Activated CD4-positive, alpha-beta memory T cell treated with anti-CD3 and anti-CD28 coated beads for 36 hours (primary cell): ENCODE data around the gene STK39. TPM values are rescaled to one million over a fixed set of nuclear protein-coding genes. Genes with fewer than 3 reads are reported as not detected.

Experiments
- CTCF ChIA-PET: fragments of 350-600 bp; sonication (Branson Sonifier 250); formaldehyde crosslinking; loops from one replicate; lab custom pipeline; 2021; ENCODE audit warnings: antibody characterized with exemption, inconsistent platforms; lab: Charles Lee
- POLR2A ChIA-PET: fragments of 350-600 bp; sonication (Branson Sonifier 250); formaldehyde crosslinking; loops from one replicate; lab custom pipeline; 2021; ENCODE audit warnings: antibody characterized with exemption; lab: Charles Lee
- DNase-seq: peaks from one replicate; pipeline ENCODE4 v3.0.0-alpha.2; 2020
- H3K27ac Mint-ChIP-seq: one replicate; pipeline ENCODE4 v1.8.0; 2021; ENCODE audit warnings: mixed read lengths
- H3K27me3 Mint-ChIP-seq: one replicate; pipeline ENCODE4 v1.8.0; 2021; ENCODE audit warnings: mixed read lengths
- H3K36me3 Mint-ChIP-seq: one replicate; pipeline ENCODE4 v1.8.0; 2021; ENCODE audit warnings: mixed read lengths
- H3K4me1 Mint-ChIP-seq: one replicate; pipeline ENCODE4 v1.8.0; 2021; ENCODE audit warnings: low read depth, mixed read lengths
- H3K4me3 Mint-ChIP-seq: one replicate; pipeline ENCODE4 v1.8.0; 2021; ENCODE audit warnings: mild to moderate bottlenecking, mixed read lengths
- H3K9me3 Mint-ChIP-seq: one replicate; pipeline ENCODE4 v1.8.0; 2021; ENCODE audit warnings: mixed read lengths
- intact Hi-C: fragments of 100-400 bp; cut with micrococcal nuclease; formaldehyde crosslinking; loops from one replicate; pipeline ENCODE4 v1.15.1; 2023
- total RNA-seq, 2 experiments: library from RNA; stranded (reverse); gene quantifications; one replicate each; pipeline ENCODE4 v1.2.3, GENCODE V29; 2021

The STK39 gene
- total RNA-seq, 2 experiments from 2014 or later, result 53.8 to 55.4 TPM

DNA sequence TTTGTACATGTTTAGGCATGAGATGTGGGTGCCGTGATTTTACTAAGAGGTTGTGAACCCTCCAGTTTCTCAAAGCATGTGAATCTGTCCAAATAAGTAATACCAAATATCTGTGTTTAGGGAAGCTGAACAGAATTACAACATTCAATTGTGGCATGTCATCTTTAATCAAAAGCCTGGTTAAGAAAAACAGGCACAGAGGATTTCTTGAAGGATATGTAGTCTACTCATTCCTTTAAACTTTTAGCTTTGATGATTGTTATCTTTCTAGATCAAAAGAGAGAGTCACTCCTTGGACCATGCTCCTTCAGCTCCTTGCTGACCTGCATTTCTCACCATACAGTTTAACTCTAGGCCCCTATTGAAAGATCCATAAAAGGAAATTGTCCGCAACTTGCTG lies 296.8 kb downstream of the STK39 start:
- POLR2A ChIA-PET, result no interaction called here
- H3K36me3 Mint-ChIP-seq, result peaks cover 12% of the 10 kb centered on the region
- intact Hi-C loops, result no loop called here
- H3K4me3 Mint-ChIP-seq, result no peak overlapping the region
- H3K4me1 Mint-ChIP-seq, result no peaks in the 10 kb centered on the region
- H3K27me3 Mint-ChIP-seq, result no peaks in the 10 kb centered on the region
- H3K9me3 Mint-ChIP-seq, result peaks cover 2% of the 10 kb centered on the region
- CTCF ChIA-PET, result no interaction called here
- DNase-seq, result no peak
- H3K27ac Mint-ChIP-seq, result no peak overlapping the region

DNA sequence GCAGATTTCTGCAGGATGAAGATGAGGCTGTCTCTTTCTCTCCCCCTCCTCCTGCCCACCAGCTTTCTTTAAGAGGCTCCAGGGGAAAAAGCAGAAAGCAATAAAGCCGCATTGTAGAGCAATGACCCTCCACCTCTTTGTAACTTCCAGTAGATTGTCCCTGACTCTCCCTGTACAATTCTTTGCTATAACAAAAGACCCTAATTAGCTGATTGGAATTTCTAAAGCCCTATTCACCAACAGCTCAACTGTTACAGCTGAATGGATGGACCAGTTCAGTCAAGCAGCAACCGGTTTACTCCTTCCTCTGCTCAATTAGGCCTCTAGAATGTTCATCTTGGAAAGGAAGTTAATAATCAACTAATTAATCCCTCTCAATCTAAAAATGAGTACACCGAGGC lies 301.0 kb downstream of the STK39 start:
- H3K9me3 Mint-ChIP-seq, result peaks cover 2% of the 10 kb centered on the region
- no peak overlapping the region for H3K27ac Mint-ChIP-seq
- intact Hi-C loops, result no loop called here
- peaks cover 2% of the 10 kb centered on the region for H3K36me3 Mint-ChIP-seq
- CTCF ChIA-PET, result no interaction called here
- H3K4me3 Mint-ChIP-seq, result no peak overlapping the region
- DNase-seq, result no peak
- H3K4me1 Mint-ChIP-seq, result no peaks in the 10 kb centered on the region
- H3K27me3 Mint-ChIP-seq, result peaks cover 4% of the 10 kb centered on the region
- POLR2A ChIA-PET, result no interaction called here

DNA sequence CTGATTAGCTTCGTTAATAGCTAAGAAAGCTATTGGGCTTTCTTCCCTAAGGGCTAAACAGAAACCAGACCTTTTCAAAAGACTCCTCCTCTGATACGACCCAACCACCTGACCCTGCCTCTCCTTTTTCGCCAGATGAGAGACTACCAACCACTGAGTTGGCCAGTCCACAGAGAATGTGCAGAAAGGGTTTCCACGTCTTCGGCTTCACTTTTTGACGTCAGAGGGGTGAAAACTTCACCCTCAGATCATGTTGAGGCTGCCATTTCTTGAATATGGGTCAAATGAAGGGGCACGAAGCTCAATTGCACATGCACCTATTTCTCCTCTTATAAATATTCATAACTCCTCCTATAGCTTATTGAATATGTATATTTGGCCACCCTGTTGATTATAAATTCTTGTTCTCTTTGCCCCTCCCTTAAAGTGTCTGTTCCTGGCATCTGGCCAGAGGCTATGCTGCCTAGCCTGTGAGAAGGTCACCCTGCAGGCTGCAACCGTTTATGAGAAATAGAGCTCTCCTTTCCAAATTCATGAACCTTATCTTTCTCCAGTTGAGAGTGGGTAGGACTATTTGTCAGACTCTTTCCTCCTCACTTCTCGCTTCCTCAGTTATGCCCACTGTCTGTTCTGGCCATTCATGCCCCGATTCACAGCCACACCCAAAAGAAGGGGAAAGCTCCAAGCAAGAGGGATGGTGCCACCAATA lies 301.6 kb downstream of the STK39 start:
- no peaks in the 10 kb centered on the region for H3K36me3 Mint-ChIP-seq
- ChIA-PET POLR2A (no interaction called here), CTCF (no interaction called here)
- H3K27me3 Mint-ChIP-seq, result peaks cover 5% of the 10 kb centered on the region
- H3K9me3 Mint-ChIP-seq, result peaks cover 2% of the 10 kb centered on the region
- no peak for DNase-seq
- no peaks in the 10 kb centered on the region for H3K4me1 Mint-ChIP-seq
- H3K27ac Mint-ChIP-seq, result no peak overlapping the region
- intact Hi-C loops, result no loop called here
- no peak overlapping the region for H3K4me3 Mint-ChIP-seq

DNA sequence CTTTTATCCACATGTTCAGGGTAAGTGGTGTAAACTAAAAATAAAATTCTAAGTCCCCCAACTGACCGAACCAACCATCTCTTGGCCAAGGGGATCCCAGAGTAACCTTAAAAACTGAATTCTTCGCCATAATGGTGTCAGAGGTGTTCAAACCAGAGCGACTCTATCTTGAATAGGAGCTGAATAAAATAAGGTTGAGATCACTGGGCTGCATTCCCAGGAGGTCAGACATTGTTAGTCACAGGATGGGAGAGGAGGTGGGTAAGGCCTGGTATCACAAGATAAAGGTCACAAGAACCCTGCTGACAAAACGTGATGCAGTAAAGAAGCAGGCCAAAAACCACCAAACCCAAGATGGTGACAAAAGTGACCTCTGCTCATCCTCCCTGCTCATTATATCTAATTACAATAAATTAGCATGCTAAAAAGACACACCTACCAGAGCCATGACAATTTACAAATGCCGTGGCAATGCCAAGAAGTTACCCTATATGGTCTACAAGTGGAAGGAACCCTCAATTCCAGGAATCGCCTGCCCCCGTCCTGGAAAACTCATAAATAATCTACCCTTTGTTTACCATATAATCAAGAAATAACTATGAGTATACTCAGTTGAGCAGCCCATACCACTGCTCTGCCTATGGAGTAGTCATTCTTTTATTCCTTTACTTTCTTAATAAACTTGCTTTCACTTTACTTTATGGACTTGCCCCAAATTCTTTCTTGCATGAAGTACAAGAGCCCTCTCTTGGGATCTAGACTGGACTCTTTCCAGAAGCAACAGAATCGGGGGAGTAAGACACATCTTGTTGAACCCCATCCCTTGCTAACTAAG lies 302.4 kb downstream of the STK39 start:
- no peak overlapping the region for H3K27ac Mint-ChIP-seq
- intact Hi-C loops, result no loop called here
- no peaks in the 10 kb centered on the region for H3K9me3 Mint-ChIP-seq
- POLR2A ChIA-PET, result no interaction called here
- CTCF ChIA-PET, result no interaction called here
- DNase-seq, result no peak
- H3K4me3 Mint-ChIP-seq, result no peak overlapping the region
- no peaks in the 10 kb centered on the region for H3K36me3 Mint-ChIP-seq
- no peaks in the 10 kb centered on the region for H3K4me1 Mint-ChIP-seq
- H3K27me3 Mint-ChIP-seq, result peaks cover 5% of the 10 kb centered on the region

DNA sequence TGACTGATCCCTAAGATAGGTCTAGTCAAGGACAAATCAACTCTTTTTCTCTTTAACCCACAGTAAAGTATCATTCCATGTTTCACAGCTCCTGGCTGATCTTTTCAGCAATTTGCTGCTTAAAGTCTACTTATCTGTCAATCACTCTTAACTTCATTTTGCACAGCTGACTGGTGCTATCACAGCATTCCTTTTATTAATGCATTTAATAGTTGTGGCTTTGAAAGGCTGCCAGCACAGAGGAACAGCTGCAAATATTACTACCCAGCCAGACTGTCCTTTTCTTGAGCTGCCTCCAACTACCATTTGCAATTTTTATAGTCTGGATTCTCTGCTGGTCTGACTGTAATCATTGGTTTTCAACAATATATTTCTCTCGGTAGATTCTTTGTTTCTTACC lies 303.5 kb downstream of the STK39 start:
- Mint-ChIP-seq H3K4me1 (no peaks in the 10 kb centered on the region), H3K36me3 (no peaks in the 10 kb centered on the region), H3K27ac (no peak overlapping the region), H3K9me3 (no peaks in the 10 kb centered on the region), H3K4me3 (no peak overlapping the region), H3K27me3 (peaks cover 7% of the 10 kb centered on the region)
- POLR2A ChIA-PET, result no interaction called here
- intact Hi-C loops, result no loop called here
- no peak for DNase-seq
- CTCF ChIA-PET, result no interaction called here

DNA sequence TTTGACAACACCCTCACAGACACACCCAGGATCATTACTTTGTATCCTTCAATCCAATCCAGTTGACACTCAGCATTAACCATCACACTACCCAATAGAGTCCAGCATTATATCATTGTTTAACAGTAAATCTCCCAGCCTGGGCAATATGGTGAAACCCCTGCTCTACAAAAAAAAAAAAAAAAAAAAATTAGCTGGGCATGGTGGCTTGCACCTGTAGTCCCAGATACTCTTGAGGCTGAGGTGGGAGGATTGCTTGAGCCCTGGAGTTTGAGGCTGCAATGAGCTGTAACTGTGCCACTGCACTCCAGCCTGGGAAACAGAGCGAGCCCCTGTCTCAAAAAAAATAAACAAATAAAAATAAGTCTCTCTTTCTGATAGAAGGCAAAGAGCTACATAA lies 304.0 kb downstream of the STK39 start:
- Mint-ChIP-seq H3K36me3 (no peaks in the 10 kb centered on the region), H3K27ac (no peak overlapping the region), H3K4me1 (no peaks in the 10 kb centered on the region), H3K9me3 (no peaks in the 10 kb centered on the region), H3K27me3 (peaks cover 9% of the 10 kb centered on the region), H3K4me3 (no peak overlapping the region)
- DNase-seq, result no peak
- ChIA-PET POLR2A (no interaction called here), CTCF (no interaction called here)
- intact Hi-C loops, result no loop called here

DNA sequence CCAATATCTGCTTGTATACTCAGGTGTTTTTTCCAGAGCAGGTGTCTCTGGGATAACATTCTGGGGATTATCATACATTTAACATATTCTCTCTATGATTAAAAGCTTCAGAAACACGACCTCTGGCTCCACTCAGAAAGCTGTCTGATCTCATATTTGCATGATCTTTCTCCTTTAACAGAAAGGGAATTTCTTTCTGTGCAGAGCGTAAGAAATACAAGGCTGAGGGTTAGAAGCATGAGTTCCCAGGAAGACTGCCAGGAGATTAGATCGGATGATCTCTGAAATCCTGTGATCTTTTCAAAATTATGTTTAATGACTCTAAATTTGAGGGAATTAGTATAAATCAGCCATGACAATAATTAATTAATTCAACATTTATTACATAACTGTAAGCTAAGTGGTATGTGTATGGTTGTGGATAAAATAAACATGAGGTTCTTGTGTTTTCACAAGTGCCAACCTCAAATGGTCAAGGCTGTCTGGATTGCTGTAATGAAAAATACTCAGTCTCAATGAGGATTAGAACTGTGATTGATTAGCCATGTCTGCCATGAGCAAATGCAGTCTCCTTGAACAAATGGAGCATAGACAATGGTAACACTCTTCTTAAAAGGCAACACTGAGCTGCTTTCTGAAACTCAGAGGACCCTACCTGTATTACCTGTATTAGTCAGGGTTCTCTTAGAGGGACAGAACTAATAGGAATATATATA lies 304.9 kb downstream of the STK39 start:
- H3K27me3 Mint-ChIP-seq, result peaks cover 9% of the 10 kb centered on the region
- no peak overlapping the region for H3K27ac Mint-ChIP-seq
- ChIA-PET CTCF (no interaction called here), POLR2A (no interaction called here)
- no peaks in the 10 kb centered on the region for H3K36me3 Mint-ChIP-seq
- no peak for DNase-seq
- no peak overlapping the region for H3K4me3 Mint-ChIP-seq
- no peaks in the 10 kb centered on the region for H3K9me3 Mint-ChIP-seq
- no peaks in the 10 kb centered on the region for H3K4me1 Mint-ChIP-seq
- intact Hi-C loops, result no loop called here

DNA sequence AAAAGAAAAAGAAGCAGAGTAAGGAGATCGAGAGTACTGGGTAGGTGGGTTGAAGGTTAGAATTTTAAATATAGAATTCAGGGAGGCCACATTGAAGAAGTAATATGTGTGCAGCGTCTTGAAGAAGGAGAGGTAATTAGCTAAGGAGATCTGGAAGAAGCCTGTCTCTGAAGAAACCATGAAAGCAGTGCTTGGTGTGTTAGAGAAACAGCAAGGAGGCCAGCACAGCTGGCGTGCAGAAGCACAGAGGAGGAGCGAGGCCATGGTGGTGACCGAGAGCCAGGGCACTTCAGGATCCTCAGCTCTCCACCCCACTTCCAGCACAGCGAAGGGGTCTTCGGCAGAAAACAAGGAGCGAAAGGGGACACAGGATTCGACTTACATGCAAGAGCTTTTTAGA lies 305.8 kb downstream of the STK39 start:
- no peaks in the 10 kb centered on the region for H3K9me3 Mint-ChIP-seq
- POLR2A ChIA-PET, result no interaction called here
- intact Hi-C loops, result no loop called here
- H3K4me1 Mint-ChIP-seq, result no peaks in the 10 kb centered on the region
- CTCF ChIA-PET, result no interaction called here
- peaks cover 9% of the 10 kb centered on the region for H3K27me3 Mint-ChIP-seq
- H3K27ac Mint-ChIP-seq, result no peak overlapping the region
- no peaks in the 10 kb centered on the region for H3K36me3 Mint-ChIP-seq
- H3K4me3 Mint-ChIP-seq, result no peak overlapping the region
- no peak for DNase-seq

DNA sequence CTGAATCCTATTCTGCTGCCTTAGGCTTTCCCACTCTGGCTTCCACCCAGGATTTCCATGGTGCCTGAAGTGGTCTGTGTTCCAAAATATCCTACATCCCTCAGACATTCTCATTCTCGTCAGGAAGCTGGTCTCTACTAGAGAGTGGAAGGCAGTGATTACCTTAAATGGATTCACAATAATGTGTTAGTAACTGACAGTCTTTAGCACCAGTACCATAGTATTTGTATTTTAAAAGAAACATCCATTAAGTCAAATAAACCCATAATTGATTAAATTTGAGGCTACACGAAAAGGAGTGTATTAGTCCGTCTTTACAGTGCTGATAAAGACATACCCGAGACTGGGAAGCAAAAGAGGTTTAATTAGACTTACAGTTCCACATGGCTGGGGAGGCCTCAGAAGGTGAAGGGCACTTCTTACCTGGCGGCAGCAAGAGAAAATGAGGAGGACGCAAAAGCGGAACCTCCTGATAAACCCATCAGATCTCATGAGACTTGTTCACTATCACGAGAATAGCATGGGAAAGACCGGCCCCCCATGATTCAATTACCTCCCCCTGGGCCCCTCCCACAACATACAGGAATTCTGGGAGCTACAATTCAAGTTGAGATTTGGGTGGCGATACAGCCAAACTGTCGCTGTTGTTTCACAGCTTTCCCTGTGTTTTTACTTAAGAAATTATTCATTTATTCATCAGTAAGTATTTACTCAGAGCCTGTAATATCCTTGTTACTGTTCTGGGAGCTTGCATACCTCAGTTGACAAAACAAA lies 306.5 kb downstream of the STK39 start:
- no peaks in the 10 kb centered on the region for H3K4me1 Mint-ChIP-seq
- ChIA-PET CTCF (no interaction called here), POLR2A (no interaction called here)
- H3K36me3 Mint-ChIP-seq, result no peaks in the 10 kb centered on the region
- no peaks in the 10 kb centered on the region for H3K9me3 Mint-ChIP-seq
- intact Hi-C loops, result no loop called here
- DNase-seq, result no peak
- H3K27ac Mint-ChIP-seq, result no peak overlapping the region
- H3K4me3 Mint-ChIP-seq, result no peak overlapping the region
- peaks cover 9% of the 10 kb centered on the region for H3K27me3 Mint-ChIP-seq

DNA sequence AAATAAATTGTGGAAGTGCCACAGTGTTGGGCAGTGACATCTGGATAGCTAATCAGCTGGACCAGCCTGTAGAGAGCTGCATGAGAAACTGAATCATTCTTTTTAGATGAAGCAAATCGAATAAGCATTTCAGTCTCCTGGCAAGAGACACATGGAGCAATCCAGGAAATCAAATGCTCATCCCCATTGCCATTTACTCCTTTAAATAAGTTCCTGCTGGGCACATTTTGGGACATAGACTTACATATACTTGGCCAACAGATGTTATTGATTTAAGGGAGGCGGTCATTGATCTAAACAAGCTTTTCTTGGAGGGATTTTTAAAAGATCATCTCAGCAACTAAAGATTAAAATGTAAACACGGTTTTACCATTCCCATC lies 307.1 kb downstream of the STK39 start:
- POLR2A ChIA-PET, result no interaction called here
- H3K27me3 Mint-ChIP-seq, result peaks cover 9% of the 10 kb centered on the region
- no peaks in the 10 kb centered on the region for H3K4me1 Mint-ChIP-seq
- no peak for DNase-seq
- H3K4me3 Mint-ChIP-seq, result no peak overlapping the region
- CTCF ChIA-PET, result no interaction called here
- intact Hi-C loops, result no loop called here
- no peak overlapping the region for H3K27ac Mint-ChIP-seq
- no peaks in the 10 kb centered on the region for H3K9me3 Mint-ChIP-seq
- no peaks in the 10 kb centered on the region for H3K36me3 Mint-ChIP-seq

DNA sequence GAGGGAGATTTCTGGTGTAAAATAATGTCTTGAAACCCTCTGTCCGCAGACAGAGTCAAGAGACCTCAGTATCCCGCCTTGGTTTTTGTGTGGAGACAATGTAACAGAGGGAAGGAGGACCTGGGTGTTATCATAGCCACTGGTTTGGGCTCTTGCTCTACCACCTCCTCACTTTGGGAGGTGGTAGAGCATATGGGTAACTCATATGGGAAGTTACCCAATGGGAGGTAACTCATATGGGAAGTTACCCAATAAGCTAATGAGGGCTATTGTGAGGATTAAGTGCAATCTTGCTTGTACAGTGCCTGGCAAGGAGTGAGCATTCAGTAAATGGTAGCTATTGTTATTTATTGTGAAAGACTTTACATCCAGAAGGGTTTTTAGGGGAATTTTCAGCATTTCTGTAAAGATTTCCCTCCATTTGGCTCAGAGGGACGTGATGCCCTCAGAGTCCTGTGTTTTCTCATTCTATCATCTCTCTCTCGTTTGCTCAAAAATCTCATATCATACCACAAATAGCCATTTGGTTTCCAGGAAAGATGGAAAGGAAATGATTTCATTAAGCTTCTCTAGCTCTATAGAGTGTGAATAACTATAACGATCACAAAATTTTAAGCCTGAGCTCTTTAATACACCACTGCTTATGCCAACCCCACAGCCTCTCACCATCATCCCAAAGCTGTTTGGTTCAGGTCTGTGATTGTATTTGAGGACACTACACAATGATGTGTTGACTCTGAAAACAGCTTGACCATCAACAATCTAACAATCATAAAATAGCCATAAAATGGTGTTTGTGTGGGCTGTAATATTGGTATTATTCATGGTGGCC lies 307.7 kb downstream of the STK39 start:
- CTCF ChIA-PET, result no interaction called here
- DNase-seq, result no peak
- Mint-ChIP-seq H3K27me3 (peaks cover 9% of the 10 kb centered on the region), H3K9me3 (no peaks in the 10 kb centered on the region), H3K27ac (no peak overlapping the region), H3K4me3 (no peak overlapping the region), H3K4me1 (no peaks in the 10 kb centered on the region), H3K36me3 (no peaks in the 10 kb centered on the region)
- intact Hi-C loops, result no loop called here
- POLR2A ChIA-PET, result no interaction called here
